ENCODE measurements around the gene HOXB6.

The HOXB6 gene

GRCh38 chr17:48564188-48565021, 40.4 kb downstream of the HOXB6 start:
- no peak for DNase-seq

DNA sequence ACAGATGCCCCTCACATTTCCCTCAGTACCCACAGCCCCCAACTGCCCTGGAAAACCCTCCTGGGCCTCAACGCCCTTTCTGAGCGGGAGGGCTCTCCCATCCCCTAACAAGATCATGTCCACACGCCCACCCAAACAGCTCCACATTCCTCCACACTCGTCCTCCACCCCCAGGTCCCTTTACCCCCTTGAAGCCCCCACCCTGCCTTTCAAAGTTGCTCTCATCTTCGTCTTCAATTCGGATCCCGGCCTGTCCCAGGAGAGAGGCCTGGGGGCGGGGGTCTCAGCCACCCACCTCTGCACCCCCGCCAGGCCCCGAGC, 41.0 kb downstream of the HOXB6 start:
- no peak for DNase-seq

GRCh38 chr17:48563385-48563838, 41.4 kb downstream of the HOXB6 start:
- no peak for DNase-seq

GRCh38 chr17:48562934-48563333, 41.9 kb downstream of the HOXB6 start:
- no peak for DNase-seq

DNA sequence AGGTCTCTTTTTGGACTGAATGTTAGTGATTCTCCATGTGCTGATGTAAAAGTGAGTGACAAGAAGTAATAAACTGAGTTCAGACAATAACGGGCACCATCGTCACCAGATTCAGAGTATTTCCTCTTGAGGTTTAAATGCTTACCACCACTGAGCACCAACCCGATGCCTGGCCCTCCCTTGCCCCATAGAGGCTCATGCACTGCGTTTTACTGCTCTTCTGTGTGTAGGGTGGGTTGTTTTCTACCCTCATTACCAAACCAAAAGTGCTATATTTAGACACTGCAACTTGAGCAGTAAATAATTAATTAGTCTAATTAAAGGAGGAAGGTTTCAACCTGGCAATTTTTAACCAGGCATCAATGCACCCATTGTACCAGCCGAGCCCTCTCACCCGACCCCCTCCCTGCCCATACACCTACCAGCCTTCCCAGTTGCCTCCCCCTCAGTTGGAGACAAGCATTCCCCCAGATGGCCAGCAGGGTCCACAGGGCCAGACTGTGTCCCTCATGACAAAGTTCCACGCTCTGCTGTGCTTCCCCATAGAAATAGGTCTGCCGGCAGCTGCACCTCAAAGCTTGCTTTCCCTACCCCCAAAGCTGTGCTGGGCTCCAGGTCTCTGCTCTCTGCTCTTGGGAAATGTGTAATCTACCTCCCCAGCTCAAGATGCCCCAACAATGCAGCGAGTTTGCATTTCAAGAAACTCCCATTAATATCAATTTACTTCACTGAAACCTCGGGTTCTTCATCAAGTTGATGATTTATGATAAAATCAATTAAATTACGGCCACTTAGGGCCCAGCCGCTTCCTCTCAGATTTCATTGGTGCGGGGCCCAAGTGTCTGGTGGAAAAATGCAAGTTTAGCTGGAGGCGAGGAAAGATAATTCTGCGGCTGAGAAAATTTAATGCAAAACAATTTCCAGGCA, 42.6 kb downstream of the HOXB6 start:
- DNase-seq = no peak

GRCh38 chr17:48559840-48560817, 44.7 kb downstream of the HOXB6 start:
- no peak for DNase-seq

DNA sequence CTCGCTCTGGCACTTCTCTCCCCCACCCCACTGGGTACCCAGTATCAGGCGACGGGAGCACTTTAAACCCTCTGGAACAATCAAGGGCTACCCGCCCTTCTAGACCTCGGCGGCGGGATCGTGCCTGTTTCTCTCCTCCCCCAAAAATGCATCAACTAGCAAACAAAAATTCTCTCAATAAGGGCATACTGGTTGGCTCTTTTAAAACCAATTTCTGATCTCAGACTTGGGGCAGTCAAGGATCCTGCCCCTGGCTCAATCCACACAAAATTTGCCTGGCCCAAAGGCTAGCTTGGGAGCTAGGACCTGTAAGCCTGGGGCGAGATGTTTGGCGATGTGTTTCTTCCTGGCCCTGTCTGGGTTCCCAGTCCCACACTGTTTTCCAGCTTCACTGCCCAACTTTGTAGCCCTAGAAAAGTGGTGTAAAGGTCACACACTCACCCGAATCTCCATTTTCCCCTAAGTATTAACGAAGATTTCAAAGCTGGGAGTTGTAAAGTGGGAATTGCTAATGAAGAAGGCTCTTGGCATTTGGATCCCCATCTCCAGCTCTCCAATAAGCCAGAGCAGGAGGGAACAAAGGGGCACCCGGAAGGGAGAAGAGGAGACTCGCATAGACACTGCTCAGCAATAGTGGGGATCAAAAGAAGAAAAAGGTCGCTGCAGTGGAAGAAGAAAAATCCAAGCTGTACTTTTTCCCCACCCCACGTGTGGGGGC, 45.5 kb downstream of the HOXB6 start:
- no peak for DNase-seq

GRCh38 chr17:48558831-48559121, 46.0 kb downstream of the HOXB6 start:
- no peak for DNase-seq

DNA sequence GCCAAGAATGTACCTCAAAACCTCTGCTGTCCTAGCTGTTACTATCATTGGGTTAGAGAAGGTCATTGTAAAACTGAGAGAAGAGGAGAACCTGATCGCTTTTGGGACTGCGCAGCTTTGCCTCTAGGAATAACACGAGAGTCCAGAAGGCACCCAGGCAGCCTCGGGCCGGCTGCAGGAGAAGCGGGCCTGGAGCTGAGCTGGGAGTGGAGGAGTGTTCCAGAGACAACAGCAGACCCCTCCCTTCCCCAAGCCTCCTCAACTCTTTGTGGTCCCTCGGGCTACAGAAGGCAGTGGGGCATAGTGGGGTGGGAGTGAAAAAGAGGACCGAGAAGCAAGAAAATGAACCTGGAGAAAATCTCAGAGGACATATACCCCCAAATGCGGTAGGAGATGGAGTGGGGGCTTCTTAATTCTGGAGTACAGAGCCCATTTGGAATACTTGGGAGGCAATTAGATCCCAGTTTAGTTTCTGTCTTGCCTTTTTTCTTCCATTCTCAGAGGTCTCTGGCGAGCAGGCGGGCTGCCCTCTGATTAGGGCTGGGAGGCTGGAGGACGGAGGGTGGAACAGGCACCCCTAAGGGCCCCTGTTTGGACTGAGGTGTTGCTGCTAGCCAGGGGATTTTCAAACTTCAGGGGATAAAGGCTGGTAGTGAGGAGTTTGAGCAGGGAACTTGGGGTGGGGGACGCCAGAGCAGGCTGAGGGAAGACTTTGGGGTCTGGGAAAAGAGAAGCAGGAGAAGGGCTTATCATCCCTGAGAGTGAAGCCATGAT, 46.5 kb downstream of the HOXB6 start:
- no peak for DNase-seq

GRCh38 chr17:48556576-48557401, 48.0 kb downstream of the HOXB6 start:
- no peak for DNase-seq

DNA sequence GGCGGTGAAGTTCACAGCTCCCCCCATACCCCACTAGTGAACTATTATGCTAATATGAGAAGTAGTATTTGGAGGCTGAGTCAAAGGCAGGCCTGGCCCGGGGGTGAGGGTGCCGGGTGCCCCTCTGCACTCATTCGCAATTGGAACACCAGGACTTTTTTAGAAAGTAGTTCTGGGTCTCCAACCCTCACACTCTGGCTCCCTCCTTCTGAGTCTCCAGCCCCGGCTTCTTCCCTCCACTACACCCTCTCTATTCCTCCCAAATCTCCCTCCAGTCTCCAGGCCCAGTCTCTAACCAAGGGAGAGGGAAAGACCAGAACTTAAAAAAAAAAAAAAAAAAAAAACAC, 48.6 kb downstream of the HOXB6 start:
- no peak for DNase-seq

- no peak for DNase-seq
Observed at GRCh38 chr17:48555258-48556228, 49.2 kb downstream of the HOXB6 start.

DNA sequence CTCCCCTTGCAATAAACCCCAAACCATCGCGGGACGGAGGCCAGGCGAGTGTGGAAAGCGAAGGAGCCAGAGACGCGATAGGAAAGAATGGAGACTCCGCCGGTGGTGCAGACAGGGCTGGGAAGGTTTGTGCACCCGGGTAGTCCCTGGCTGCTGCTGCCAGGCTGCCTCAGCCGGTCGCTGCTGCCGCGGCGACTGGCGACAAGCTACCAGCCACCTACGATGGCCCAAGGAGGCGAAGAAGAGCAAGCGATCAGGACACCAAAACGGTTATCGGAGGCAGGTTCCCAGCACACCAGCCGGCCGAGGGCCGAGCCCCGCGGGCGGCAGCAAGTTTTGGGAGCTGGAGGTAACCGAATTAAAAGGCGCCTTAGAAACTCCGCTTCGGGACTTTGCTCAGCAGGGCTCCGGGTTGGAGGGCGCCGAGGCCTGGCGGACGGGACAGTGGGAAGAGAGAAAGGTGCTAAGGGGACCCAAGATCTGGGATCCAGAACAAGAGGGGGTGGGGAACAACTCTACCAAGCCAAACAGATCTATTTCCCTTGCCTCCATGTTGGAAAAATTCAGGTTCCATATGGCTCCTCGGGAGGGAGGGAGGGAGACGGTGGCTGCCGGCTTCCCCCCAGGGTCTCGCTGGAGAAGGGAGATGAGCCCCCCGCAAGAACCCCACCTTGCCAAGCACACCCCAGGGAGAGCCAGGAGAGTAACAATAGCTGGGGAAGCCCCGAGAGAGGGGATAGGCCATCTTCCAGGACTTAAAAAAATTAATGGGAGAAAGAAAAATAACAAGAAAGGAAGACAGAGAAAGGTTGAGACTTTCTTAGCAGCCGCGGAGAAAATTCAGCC, 50.2 kb downstream of the HOXB6 start:
- no peak for DNase-seq

GRCh38 chr17:48553826-48554225, 51.0 kb downstream of the HOXB6 start:
- DNase-seq = no peak

- no peak for DNase-seq
Observed at GRCh38 chr17:48553190-48553547, 51.6 kb downstream of the HOXB6 start.

DNA sequence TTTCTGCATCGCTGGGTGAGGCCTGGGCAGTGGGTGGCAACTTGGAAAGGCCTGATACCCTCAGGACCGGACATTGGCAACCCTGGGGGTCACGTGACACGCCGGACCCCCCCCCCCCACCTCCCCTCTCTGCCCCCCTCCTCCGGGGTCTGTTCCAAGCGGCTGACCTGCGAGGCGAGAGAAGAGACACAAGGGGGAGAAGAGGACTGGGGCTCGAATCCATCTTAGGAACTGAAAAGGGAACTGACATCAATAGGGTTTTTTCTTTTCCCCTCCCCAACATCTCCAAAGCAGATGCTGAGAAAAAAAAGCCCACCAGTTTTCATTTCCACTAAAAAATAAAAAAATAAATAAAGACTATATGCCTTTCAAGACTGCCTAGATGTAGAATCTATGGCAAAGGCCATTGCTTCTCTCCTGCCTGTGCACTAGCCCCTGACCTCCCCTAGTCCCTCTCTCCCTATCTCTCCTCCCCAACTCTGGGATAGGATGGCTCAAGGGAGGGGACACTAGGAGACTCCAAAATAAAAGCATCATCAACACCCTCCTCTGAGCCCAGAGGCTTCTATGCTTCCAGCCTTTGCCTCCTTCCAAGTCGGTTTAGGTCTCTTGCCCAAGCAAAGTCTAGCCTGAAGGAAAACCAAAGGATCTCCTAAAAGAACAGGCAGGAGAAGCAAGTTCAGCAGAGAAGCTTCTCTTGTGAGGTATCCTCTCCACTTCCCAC, 52.2 kb downstream of the HOXB6 start:
- DNase-seq = no peak

- DNase-seq = no peak
Observed at GRCh38 chr17:48551596-48552465, 53.0 kb downstream of the HOXB6 start.
